ENCODE data around the gene PLEKHG4.

GRCh38 chr16:67254801-67255552, 24.4 kb upstream of the PLEKHG4 start:
- no peak for TF ChIP-seq POLR2A (IDR thresholded peaks at IDR 0.05; ENCODE audit: low read length)
- no peak for TF ChIP-seq GATA1 (IDR thresholded peaks at IDR 0.05; ENCODE audit: low read depth, low read length)
